ENCODE results near the gene TRIM66. TPM values are rescaled to one million over a fixed set of nuclear protein-coding genes. Genes with fewer than 3 reads are reported as not detected.
A peak's percentile ranks its signal among the peaks of the same experiment; 100 is the strongest.

The TRIM66 gene
- total and polyA plus RNA-seq, 2 experiments from 2014 or later = 1.0 to 3.3 TPM

GRCh38 chr11:8698379-8698851 is 15.9 kb upstream of the TRIM66 start:
- H3K27ac Mint-ChIP-seq = peak overlapping the region; percentile 86
- peaks cover 63% of the 10 kb centered on the region for H3K36me3 Mint-ChIP-seq (ENCODE audit: low read depth)

More at GRCh38 chr11:8698379-8698851, 15.9 kb upstream of the TRIM66 start:
- H3K36me3 ChIP-seq (ENCODE audit: insufficient read depth) = peaks cover 15% of the 10 kb centered on the region
- no peaks in the 10 kb centered on the region for H4K20me1 ChIP-seq (replicated peaks; ENCODE audit: insufficient read depth)
- H3K4me1 ChIP-seq (ENCODE audit: insufficient read depth) = peaks cover 45% of the 10 kb centered on the region
- peaks cover 8% of the 10 kb centered on the region; the same call in 1 of the 2 replicates for H3K79me2 ChIP-seq (replicated peaks; ENCODE audit: insufficient read depth)
- TF ChIP-seq CTCF (conservative IDR thresholded peaks at IDR 0.05; ENCODE audit: low read depth in 2 of 2) = no peak
- TF ChIP-seq CREB1 (CRISPR knock-in tag; IDR thresholded peaks at IDR 0.05; ENCODE audit: low read depth) = no peak; the same call in 1 of the 2 replicates
- no peak for TF ChIP-seq NANOG (IDR thresholded peaks at IDR 0.05; ENCODE audit: borderline replicate concordance)
- no peak for TF ChIP-seq POLR2AphosphoS5 (IDR thresholded peaks at IDR 0.05; ENCODE audit: low read depth)
- TF ChIP-seq ZNF462 (CRISPR knock-in tag; IDR thresholded peaks at IDR 0.05) = no peak
- TF ChIP-seq EZH2phosphoT487 (IDR thresholded peaks at IDR 0.05; ENCODE audit: unreplicated experiment) = no peak
- no peak for TF ChIP-seq ZNF114 (CRISPR knock-in tag; IDR thresholded peaks at IDR 0.05)
- TF ChIP-seq REST (IDR thresholded peaks at IDR 0.05; ENCODE audit: unreplicated experiment) = no peak
- TF ChIP-seq STAT1 (IDR thresholded peaks at IDR 0.05; ENCODE audit: unreplicated experiment) = no peak
- no peak for TF ChIP-seq JUNB (IDR thresholded peaks at IDR 0.05; ENCODE audit: unreplicated experiment)
- TF ChIP-seq ETS1 (IDR thresholded peaks at IDR 0.05) = no peak
- DNase-seq (ENCODE audit: low spot score) (peak; percentile 54), ATAC-seq (peak; percentile 18)
- H3K9me2 ChIP-seq (ENCODE audit: insufficient read depth) = peaks cover 14% of the 10 kb centered on the region
- H3K4me2 ChIP-seq = peak overlapping the region; percentile 74
- H3K27ac ChIP-seq (ENCODE audit: low read depth) = peak overlapping the region; percentile 99
- H3K4me3 Mint-ChIP-seq = peak overlapping the region; percentile 6; the same call in 1 of the 3 replicates
- H2AFZ ChIP-seq = no peak overlapping the region
- peaks cover 54% of the 10 kb centered on the region for H3K4me1 Mint-ChIP-seq
- H3K27me3 Mint-ChIP-seq (ENCODE audit: insufficient read depth, low read depth, poor library complexity) = peaks cover 25% of the 10 kb centered on the region
- H3K27me3 ChIP-seq (ENCODE audit: insufficient read depth) = no peaks in the 10 kb centered on the region
- H3K9me3 Mint-ChIP-seq = no peaks in the 10 kb centered on the region; the same call in 2 of the 3 replicates
- H3K4me3 ChIP-seq = peak overlapping the region; percentile 35
- H3F3A ChIP-seq (replicated peaks; ENCODE audit: low read depth) = peaks cover 31% of the 10 kb centered on the region
